ENCODE measurements around the gene RPIA.

- no peak for TF ChIP-seq CTCF (conservative IDR thresholded peaks at IDR 0.05; ENCODE audit: low read depth, low read length)
- no peak for TF ChIP-seq POLR2A (IDR thresholded peaks at IDR 0.05; ENCODE audit: low read depth, low read length)
- TF ChIP-seq CEBPB (IDR thresholded peaks at IDR 0.05; ENCODE audit: low read depth, low read length), result no peak
Observed at GRCh38 chr2:88692187-88692586, 714 bp downstream of the RPIA start.
